ENCODE results near the gene ZC3H10.
"Not testable (repeated sequence)": the region's sequence is repeated elsewhere in the genome, so short reads cannot be mapped to it uniquely, and the experiment has no call there.

ZC3H10 gene, protein sequence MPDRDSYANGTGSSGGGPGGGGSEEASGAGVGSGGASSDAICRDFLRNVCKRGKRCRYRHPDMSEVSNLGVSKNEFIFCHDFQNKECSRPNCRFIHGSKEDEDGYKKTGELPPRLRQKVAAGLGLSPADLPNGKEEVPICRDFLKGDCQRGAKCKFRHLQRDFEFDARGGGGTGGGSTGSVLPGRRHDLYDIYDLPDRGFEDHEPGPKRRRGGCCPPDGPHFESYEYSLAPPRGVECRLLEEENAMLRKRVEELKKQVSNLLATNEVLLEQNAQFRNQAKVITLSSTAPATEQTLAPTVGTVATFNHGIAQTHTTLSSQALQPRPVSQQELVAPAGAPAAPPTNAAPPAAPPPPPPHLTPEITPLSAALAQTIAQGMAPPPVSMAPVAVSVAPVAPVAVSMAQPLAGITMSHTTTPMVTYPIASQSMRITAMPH
- 9.7 to 27.3 reads per million in 2 donors for total RNA-seq

DNA sequence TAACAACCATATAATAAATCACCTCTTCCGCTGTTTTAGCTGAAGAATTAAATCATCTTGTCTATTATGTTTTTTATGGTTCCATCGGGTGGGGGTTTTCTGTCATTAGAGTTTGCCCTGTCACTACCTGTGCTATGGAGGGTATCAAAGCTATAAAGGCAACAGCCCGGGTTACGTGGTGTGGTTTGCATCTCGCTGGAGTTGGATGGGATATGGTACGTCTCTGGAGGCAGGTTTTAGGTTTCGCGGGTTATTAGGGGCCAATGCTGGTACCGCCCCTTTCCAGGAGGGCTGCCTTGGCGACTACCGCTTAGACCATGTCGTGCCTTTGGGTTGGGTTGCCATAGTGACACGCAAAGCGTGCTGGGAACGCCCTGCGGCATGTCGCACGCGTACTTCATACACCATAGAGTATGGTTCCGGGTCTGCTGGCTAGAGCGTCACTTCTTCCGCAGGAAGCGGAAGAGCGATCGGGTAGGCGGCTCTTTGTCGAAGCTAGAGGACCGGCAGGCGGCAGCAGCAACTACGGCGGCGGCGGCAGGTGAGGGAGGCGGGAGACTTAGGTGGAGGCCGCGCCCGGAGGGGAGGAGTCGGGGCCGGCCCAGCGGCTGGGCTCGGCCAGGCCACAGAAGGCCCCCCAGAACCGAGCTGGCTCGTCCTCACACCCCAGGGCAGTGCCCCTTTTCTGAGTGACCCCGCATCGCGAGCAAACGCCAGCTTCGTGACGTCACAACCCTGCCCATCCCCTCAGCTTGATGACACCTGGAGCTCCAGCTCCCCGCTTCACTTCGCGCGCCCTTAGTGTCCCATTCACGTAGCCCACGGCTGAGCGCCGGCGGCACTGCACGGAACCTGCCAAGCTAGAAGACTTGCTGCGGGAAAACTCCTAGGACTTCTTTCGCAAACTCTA lies at the start of gene ZC3H10:
TSS of gene ZC3H10 (plus strand) at position 489 of the 910 bp plus-strand sequence. CDS start 2,297 bp downstream, outside the sequence.
- peak; percentile 88 for DNase-seq

DNA sequence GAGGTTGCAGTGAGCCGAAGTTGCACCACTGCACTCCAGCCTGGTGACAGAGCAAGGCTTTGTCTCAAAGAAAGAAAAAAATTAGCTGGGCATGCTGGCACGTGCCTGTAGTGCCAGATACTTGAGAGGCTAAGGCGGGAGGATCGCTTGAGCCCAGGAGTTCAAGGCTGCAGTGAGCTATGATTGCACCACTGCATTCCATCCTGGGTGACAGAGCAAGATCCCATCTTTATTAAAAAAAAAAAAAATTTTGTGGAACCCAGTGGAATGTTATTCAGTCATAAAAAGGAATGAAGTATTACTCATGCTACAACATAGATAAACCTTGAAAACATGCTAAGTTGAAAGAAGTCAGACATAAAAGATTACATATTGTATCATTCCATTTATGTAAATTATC lies 46.4 kb upstream of the ZC3H10 start:
- no peak for DNase-seq

DNA sequence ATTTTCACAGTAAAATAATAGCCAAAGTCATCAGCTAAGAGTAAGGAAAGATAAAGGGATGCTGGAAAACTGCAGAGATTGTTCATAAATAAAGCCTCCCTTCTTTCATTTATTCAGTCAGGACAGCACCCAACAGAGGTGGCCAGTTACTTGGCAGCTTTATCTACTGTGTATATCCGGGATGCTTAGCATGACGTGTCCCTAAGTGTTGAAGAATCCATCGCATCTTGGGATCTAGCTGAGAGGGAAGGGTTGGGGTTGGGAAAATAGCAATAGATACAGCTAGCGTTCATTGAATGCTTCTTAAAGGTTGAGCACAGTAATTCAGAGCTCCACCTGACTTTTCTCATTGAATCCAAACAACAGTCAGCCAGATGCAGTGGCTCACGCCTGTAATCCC lies 43.7 kb upstream of the ZC3H10 start:
- DNase-seq: no peak

DNA sequence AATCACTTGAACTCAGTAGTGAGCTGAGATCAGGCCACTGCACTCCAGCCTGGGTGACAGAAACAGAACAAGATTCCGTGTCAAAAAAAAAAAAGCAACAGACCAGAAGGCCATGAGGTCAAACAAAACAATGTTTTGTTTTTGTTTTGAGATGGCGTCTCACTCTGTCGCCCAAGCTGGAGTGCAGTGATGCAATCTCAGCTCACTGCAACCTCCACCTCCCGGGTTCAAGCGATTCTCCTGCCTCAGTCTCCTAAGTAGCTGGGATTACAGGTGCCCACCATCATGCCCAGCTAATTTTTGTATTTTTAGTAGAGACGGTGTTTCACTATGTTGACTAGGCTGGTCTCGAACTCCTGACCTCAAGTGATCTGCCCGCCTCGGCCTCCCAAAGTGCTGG lies 40.1 kb upstream of the ZC3H10 start:
- DNase-seq: not testable (repeated sequence)

DNA sequence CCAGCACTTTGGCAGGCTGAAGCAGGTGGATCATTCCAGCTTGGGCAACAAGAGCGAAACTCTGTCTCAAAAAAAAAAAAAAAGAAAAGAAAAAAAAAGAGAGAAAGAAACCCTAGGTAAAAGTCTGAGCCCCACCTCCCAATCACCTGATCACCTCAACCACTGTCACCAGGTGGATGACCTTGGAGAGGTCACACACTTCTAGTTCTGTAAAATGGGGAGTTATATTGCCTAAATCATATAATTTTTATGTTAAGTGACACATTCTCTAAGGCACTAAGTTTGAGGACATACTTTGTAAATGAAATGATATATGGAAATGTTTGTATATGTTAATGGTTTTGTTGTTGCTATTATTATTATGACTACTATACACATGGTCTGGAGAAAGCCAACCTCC lies 39.6 kb upstream of the ZC3H10 start:
- DNase-seq: no peak

DNA sequence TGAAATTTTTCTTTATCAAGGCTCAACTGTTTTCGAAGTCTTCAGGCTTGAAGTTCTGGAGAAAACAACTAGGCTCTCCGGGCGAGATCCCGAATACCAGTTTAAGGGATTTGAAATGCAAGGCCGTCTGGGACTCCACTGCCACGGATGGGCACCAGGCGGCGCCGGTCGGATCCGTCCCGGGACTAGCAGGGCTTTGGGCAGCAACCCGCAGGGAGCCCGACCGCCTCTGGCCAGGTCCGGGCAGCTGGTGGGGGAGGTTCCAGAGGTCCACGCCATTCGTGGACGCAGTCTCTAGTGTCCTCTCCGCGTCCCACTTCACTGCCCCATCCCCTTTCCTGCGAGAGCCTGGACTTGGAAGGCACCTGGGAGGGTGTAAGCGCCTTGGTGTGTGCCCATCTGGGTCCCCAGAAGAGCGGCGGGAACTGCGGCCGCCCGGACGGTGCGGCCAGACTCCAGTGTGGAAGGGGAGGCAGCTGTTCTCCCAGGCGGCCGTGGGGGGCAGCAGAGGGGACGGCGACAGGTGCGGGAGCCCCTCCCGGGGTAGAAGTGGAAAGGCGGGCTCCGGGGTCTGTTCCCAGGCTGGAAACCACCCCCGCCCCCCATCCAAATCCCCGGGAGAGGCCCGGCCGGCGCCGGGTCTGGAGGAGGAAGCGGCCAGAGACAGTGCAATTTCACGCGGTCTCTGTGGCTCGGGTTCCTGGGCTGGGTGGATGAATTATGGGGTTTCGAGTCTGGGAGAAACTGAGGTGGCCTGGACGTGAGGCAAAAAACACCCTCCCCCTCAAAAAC lies 38.9 kb upstream of the ZC3H10 start:
- peak; percentile 48 for DNase-seq

DNA sequence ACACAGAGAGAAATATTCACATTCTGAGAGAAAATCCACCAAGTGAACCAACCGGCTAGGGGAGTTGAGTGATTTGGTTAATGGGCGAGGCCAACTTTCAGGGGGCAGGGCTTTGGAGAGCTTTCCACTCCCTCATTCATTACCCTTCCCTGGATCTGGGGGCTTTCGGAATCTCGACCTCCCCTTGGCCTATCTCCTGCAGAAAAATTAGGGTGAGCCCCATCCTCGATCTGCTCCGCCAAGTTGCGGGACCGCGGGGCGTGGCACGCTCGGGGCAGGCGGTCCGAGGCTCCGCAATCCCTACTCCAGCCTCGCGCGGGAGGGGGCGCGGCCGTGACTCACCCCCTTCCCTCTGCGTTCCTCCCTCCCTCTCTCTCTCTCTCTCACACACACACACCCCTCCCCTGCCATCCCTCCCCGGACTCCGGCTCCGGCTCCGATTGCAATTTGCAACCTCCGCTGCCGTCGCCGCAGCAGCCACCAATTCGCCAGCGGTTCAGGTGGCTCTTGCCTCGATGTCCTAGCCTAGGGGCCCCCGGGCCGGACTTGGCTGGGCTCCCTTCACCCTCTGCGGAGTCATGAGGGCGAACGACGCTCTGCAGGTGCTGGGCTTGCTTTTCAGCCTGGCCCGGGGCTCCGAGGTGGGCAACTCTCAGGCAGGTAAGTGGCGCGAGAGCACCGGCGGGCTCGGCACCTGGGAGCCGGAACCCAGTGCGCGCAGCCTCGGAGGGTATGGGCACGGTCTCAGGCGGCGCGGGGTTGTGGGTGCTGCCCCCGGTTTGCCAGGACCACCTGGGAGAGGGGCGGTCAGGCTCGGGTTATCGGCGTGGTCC lies 38.1 kb upstream of the ZC3H10 start, which contains the start of gene ERBB3:
TSS of gene ERBB3 (plus strand) at position 443 of the 833 bp plus-strand sequence. CDS start at position 579, 136 bp downstream.
- peak; percentile 56 for DNase-seq

DNA sequence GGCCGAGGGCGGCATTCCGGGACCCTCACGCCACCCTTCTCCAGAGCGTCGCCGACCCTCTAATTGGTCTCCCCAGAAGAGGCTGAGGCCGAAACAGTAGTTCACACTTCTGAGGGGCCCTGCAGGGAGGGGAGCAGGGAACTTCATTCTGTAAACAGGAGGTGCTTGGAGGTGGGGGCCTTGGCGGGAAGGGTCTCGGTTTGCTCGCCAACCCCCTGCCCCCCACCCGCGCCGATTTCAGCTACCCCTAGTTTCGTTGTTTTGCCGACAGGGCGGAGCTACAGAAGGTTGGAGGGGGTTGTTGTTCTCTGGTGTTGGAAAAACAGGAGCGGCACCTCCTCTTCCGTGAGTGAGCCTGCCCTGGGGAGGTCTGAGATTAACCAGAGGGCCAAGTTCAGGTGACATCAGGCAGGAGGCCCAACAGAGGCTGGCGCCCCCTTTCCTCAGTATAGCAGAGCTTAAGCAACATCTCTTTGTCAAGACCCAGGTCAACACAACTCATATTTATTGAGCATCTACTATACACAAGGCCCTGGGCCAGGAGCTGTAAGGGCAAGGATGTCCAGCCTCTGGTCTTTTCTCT lies 37.4 kb upstream of the ZC3H10 start:
- DNase-seq: no peak

DNA sequence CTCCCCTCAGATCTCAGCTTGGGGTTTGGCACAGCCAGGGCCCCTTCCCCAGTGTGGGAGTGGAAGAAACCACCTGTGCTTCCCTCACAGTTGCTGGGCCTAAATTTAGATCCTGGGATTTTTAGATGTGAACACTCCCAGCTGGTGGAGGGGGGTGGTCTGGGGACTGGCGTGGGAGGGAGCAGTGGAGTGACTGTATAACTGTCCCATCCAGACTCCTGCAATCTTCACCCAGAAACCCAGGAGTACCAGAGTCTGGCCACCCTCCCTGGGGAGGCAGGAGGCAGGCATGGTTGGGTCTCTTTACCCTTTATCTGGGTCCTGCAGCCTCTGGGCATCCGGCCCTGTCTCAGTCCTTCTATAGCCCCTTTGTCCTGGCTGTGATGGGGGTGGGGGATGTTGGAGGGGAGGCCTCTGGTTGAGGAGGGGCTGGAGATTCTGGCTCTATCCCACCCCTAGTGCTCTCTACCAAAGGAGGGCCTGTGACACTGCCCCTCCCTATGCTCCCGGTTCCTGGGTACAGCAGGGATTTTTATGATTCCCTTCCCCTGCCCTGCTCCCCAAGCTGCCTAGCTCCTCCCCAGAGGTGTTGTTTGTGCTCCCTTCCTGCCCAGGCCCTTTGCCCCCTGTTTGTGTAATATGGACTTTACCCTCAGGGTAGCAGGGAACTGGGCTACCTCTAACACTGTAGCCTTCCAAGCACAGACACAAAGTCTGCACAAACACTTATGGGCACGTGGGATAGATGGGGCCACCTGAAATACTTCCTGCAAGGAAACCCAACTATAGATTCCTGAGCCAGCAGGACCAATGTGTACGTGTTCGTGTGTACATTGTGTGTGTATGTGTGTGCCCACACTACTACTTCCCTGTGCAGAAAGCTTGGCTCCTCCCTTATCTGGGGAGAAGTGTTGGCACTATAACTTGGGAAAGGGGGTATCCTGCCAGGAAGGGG lies 36.4 kb upstream of the ZC3H10 start:
- DNase-seq: no peak

DNA sequence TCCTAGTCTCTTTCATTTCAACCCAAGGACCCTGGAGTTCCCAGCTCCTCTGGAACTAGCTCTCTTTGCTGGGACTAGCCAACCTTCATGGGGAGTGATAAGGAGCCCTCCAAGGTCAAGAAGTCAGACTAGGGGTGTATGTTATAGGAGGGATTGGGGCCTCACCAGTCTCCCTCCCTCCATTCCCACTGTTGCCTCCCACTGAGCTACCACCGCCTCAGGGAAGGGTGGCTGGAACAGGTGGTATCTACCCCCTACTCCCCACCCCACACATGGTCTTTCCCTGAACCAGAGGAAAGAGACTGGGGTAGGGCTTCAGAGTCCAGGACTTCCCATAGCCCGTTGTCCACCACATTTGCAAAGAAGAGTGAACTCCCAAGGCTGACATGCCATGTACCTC lies 35.7 kb upstream of the ZC3H10 start:
- DNase-seq: no peak

DNA sequence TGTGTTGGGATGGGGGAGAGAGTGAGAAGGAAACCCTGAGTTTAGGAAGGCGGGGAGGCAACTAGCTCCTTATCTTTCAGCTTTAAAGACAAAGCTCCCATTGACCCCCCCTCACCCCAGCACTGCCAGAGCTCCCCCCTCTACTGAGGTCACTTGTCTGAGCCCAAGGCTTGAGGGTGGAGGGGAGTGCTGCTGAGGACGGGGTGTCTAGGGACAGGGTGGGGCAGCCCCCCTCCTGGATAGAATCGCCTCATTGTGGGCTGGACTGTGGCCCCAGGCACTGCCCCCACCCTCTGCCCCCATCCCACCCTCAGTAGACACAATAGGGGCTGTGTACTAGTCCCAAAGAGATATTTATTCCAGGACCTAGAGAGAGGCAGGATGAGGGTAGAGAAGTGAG lies 35.1 kb upstream of the ZC3H10 start:
- no peak for DNase-seq

DNA sequence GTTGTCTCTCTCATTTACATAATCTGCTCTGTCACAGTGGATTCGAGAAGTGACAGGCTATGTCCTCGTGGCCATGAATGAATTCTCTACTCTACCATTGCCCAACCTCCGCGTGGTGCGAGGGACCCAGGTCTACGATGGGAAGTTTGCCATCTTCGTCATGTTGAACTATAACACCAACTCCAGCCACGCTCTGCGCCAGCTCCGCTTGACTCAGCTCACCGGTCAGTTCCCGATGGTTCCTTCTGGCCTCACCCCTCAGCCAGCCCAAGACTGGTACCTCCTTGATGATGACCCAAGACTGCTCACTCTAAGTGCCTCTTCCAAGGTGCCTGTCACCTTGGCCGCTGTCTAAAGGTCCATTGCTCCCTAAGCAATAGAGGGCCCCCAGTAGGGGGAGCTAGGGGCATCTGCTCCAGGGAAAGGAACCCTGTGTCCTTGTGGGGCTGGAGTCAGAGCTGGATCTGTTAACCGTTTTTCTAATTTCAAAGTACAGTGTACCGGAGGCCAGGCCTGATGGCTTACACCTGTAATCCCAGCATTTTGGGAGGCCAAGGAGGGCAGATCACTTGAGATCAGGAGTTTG lies 33.0 kb upstream of the ZC3H10 start:
- DNase-seq: no peak

DNA sequence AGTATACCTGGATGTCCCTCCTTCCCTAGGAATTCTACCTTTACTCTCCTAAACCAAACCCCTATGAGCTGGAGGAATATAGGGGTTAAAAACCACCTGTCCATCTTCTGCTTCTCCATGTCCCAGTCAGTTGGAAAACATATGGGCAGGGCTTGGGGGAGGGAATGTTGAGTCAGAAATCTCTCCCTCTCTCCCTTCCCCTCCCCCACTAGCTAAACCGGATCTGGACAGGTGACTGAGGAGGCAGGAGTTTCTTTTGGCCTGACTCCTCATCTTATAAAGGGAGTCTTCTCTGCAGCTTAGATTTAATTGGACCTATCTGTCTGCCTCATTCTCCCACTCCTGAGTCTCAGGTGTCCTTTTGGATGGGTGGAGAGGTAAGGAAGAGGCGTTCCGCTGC lies 32.0 kb upstream of the ZC3H10 start:
- no peak for DNase-seq

DNA sequence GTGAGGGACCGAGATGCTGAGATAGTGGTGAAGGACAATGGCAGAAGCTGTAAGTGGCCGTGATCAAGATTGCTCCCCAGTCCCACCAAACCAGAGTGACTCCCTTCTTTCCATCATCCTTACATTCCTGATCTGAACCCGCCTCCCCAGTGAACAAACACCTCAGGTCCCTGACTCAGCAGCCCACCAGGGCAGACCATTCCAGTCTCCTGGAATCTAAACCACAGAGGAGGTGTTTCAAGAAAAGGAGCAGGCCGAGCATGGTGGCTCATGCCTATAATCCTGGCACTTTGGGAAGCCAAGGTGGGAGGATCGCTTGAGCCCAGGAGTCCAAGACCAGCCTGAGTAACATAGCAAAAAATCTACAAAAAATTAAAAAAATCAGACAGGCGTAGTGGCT lies 31.5 kb upstream of the ZC3H10 start:
- no peak for DNase-seq

DNA sequence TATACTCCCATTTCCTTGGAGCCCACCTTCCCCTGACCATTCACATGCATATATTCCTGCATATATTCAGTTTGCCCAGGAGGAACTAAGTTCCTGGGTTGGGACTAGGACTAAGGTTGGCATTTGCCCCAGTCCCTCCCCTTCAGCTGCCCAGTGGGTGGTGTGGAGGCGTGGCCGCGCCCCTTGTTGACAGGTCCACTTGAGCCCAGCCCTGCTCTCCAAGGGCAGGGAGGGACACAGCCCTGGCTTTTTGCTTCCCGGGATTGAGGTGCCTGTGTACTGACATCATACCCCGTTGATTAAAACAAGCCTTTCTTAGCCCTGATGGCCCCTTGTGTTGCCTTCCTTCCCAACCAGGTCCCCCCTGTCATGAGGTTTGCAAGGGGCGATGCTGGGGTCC lies 30.8 kb upstream of the ZC3H10 start:
- DNase-seq: no peak

DNA sequence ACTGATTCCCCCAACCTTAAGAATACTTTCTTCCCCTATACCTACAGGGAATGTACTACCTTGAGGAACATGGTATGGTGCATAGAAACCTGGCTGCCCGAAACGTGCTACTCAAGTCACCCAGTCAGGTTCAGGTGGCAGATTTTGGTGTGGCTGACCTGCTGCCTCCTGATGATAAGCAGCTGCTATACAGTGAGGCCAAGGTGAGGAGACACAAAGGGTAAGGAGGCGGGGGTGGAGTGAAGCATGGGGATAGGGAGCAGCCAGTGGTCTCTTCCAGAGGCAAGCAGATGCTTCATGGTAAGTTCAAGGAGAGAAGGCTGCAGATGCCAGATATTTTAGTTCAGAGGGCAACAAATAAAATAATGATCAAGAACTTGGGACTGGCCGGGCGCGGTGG lies 20.3 kb upstream of the ZC3H10 start:
- no peak for DNase-seq

DNA sequence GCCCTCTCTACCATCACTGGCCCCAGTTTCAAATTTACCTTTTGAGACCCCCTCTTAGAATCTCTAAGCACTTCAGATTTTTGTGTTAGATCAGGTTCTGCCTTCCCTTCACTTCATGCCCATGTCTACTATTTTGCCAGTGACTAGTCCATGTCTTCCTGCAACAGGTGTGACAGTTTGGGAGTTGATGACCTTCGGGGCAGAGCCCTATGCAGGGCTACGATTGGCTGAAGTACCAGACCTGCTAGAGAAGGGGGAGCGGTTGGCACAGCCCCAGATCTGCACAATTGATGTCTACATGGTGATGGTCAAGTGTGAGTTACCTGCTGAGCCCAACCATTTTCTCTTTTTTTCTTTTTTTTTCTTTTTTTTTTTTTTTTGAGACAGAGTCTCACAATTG lies 19.5 kb upstream of the ZC3H10 start:
- no peak for DNase-seq

DNA sequence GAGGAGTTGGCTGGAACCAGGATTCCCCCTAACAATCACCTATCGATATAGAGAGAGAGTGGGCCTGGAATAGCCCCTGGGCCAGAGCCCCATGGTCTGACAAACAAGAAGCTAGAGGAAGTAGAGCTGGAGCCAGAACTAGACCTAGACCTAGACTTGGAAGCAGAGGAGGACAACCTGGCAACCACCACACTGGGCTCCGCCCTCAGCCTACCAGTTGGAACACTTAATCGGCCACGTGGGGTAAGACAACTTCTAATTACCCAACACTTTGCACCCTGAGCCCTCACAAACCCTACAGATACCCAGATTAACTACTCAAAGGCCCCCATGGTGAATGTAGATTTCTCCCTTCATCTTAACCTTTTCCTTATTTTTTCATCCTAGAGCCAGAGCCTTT lies 18.3 kb upstream of the ZC3H10 start:
- DNase-seq: no peak

DNA sequence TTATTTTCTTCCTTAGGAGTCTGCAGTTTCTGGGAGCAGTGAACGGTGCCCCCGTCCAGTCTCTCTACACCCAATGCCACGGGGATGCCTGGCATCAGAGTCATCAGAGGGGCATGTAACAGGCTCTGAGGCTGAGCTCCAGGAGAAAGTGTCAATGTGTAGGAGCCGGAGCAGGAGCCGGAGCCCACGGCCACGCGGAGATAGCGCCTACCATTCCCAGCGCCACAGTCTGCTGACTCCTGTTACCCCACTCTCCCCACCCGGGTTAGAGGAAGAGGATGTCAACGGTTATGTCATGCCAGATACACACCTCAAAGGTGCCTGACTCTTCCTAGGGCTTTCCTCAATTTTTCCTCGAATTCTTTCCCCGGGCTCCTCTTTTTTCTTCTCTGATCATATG lies 17.0 kb upstream of the ZC3H10 start:
- DNase-seq: no peak

DNA sequence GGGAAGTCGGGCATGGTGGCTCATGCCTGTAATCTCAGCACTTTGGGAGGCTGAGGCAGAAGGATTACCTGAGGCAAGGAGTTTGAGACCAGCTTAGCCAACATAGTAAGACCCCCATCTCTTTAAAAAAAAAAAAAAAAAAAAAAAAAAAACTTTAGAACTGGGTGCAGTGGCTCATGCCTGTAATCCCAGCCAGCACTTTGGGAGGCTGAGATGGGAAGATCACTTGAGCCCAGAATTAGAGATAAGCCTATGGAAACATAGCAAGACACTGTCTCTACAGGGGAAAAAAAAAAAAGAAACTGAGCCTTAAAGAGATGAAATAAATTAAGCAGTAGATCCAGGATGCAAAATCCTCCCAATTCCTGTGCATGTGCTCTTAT lies 15.4 kb upstream of the ZC3H10 start:
- no peak for DNase-seq
